Adipose tissue (tissue), 3 donors: Measurements from ENCODE around the gene CNN3. TPM values are rescaled to one million over a fixed set of nuclear protein-coding genes. Genes with fewer than 3 reads are reported as not detected.
"Not testable (repeated sequence)": the region's sequence is repeated elsewhere in the genome, so short reads cannot be mapped to it uniquely, and the experiment has no call there.

Experiments
- H3K27ac ChIP-seq: one replicate; pipeline ENCODE4 v1.5.1; 2013; ENCODE audit warnings: low read depth, low read length
- WGBS, 3 donors: extraction: QIAGEN DNeasy Blood & Tissue Kit; methylation state at CpG; one replicate each; pipeline ENCODE4 v1.1.7; 2013; 5-methylcytosine and 5-hydroxymethylcytosine counted together
- polyA plus RNA-seq, 3 donors: library from polyadenylated mRNA; stranded (reverse); fragments of 200-250 nt; gene quantifications; one replicate each; pipeline ENCODE4 v1.2.3, GENCODE V29; 2013
- donor health status: healthy with polysubstance abuse.
- donor health status: Bipolar disorder and iron deficiency.
- donor health status: healthy.

Gene CNN3
- polyA plus RNA-seq, 3 donors: 38.4 to 151 (median 131) TPM

DNA sequence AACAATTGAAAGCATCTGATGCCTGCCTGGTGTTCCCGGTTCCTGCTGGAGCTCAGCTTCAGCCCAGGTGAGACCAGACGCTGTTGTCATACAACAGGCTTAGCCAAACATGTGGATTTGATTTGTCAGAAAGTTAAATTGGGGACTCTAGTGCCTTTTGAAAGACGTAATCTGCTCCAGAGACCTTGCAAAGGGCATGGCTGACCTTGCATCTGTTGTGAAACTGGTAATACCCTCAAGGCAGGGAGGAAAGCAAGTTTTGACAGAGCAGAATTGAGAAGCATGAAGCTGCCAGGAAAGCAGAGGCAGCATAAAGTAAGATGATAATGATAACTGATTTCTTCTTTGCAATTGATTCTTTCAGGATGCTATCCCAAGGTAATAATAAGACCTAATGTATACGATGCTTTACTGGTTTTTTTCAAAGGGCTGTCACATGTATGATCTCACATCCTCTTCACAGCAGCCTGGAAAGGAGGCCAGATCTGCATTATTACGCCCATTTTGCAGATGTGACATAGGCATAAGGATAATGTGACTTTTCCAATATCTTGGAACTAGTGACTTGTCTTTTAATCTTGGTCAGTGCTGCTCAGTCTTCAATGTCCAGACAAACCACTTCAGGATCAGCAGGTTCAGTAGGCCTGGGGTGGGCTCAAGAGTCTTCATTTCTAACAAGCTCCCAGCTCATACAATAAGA lies 24.7 kb upstream of the CNN3 start:
- no peak overlapping the region for H3K27ac ChIP-seq
- 80 to 89% (median 82%) methylated on average over 5 of the region's 5 CpGs for WGBS, 3 donors

DNA sequence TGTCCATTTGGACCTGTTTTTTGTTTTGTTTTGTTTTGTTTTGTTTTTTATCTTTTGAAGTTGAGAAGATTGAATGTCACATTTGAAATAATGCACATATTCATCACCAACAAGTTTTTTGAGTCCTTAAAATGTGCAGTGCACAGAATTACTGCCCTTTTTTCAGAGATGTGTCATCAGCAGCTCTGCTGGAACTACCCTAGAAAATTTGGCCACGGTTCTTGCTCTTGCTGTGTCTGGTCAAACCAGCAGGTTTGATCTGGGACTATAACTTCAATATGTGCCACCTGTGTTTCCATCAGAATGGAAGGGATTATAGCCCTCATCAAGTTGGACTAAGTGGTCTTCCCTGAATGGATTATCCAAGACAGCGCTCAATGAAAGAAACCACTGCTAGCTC lies 24.1 kb upstream of the CNN3 start:
- no peak overlapping the region for H3K27ac ChIP-seq
- 70 to 89% (median 79%) methylated on average over 2 of the region's 2 CpGs for WGBS, 3 donors

DNA sequence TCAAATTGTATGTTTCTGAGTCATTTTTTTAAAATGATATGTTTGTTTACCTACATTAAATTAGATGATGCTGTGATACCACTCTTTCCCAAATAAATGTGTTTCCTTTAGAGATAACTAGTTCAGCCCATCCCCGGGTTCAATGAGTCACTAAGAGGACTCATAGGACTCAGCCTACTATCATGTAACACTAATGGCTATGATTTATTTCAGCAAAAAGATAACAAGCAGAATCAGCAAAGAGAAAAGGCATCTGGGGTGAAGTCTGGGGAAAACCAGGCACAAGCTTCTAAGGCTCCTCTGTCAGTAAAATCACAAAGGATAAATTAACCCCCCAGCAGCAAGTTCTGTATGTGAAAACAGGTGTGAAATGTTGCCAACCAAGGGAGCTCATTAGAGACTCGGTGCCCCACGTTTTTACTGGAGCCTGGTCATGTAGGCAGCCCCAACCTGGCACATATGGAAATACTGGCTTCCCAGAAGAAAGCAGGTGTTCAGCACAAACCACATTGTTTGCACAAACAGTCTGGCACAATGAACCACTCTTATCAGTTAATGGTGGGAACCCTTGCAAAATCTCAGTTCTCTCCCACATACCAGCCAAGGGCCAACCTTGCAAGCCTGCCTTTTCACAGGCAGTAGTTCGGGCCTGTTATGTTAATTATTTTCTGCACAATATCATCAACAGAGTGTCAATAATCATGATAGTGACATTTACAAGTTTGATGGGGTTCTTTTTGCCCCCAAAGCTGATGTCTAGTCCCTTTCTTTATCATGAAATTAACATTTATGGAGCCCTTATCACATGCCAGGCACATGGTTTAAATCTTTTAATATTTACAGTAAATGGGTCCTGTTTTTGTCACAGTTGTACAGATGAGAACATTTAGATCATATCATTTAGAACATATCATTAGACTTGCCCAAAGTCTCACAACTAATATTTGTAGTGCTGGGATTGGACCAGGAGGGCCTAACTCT lies 23.1 kb upstream of the CNN3 start:
- no peak overlapping the region for H3K27ac ChIP-seq
- WGBS, 3 donors: 20 to 76% (median 69%) methylated on average over 4 of the region's 4 CpGs

DNA sequence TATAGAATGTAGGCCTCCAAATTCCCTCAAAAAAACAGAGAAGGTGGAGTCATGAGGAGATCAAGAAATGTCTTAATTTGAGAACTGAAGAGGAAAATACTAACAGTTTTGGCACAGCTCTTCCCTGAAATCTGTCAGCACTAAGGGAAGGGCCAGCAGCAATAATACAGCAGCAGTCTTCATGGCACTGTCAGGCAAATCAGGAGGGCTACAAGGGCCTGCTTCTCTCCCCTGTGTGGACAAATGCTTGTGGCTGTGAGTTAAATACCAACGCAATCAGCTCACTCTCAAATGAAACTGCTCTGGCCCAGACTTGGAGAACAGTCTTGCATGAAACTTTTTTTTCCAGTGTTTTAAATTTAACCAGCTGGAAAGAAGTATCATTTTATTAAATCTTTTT lies 20.5 kb upstream of the CNN3 start:
- no peak overlapping the region for H3K27ac ChIP-seq
- 58 to 88% (median 70%) methylated on average over 1 of the region's 1 CpG for WGBS, 3 donors

DNA sequence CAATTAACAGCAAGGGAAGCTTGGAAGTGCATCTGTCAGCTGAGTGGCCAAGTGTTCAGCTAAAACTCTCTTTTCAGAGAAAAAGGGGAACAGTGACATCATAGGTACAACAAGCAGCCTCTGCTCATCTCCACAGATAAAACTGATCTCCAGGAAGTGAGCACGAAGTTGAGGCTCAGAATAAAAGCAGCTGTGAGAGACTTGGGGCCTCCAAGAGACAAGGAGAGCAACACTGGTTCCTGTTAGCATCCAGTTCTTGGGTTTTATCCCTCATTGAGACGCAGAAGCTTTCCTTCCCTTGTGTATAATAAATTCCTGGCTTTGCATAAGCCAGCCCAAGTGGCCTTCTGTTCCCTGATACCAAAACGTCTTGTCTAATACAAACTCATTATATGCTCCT lies 20.0 kb upstream of the CNN3 start:
- no peak overlapping the region for H3K27ac ChIP-seq
- WGBS, 3 donors: 44 to 53% (median 49%) methylated on average over 3 of the region's 3 CpGs

DNA sequence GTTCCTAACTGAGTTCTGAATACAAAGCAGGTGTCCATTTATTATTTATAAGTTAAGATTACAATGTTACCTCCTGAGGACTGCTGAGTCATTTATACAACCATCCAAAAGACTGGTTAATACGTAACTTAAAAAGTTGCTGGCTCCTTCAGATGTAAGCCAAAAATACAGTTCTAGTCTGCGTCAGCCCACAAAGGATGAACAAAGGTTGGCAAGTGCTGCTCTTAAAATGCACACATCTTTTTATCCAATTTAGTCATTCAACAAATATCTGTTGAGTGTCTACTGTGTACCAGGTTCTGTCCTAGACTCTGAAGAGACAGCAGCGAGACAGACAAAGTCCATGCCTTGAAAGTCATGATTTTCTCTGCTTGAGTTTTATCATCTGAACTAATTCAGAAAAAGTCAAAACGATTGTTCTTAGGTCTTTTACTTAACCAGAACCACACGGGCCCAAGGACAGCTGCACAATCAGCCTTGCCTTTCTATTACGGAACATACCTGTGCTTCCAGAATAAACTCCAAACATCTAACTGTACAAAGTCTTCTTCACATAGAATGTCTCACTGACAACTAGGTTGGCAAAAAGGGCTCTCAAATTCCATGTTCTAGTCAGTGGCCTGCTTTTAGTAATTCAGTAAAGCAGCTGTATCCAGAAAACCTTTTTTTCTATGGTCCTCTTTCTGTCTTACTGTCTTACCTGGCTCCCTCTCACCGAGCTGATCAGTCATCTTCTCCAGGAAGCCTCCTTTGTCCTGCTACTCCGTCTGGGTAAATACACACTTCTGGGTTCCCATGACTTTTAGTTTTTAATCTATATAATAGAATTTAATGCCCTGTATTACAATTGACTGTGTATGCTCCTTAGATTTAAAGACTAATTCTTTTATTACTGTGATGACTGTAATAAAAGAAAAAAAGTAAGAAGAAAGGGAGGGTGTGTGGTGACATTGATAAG lies 15.5 kb upstream of the CNN3 start:
- no peak overlapping the region for H3K27ac ChIP-seq
- 40 to 92% (median 80%) methylated on average over 8 of the region's 8 CpGs for WGBS, 3 donors

DNA sequence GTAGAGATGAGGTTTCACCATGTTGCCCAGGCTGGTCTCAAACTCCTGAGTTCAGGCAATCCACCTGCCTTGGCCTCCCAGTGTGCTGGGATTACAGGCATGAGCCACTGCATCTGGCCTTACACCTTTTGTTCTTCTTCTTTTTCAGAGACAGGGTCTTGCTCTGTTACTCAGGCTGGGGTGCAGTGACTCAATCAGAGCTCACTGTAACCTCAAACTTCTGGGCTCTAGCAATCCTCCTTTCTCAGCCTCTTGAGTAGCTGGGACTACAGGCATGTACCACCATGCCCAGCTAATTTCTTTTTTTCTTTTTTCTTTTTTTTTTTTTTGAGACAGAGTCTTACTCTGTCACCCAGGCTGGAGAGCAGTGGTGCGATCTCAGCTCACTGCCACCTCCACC lies 14.6 kb upstream of the CNN3 start:
- H3K27ac ChIP-seq: not testable (repeated sequence)
- 93 to 100% (median 96%) methylated on average over 1 of the region's 1 CpG for WGBS, 3 donors

DNA sequence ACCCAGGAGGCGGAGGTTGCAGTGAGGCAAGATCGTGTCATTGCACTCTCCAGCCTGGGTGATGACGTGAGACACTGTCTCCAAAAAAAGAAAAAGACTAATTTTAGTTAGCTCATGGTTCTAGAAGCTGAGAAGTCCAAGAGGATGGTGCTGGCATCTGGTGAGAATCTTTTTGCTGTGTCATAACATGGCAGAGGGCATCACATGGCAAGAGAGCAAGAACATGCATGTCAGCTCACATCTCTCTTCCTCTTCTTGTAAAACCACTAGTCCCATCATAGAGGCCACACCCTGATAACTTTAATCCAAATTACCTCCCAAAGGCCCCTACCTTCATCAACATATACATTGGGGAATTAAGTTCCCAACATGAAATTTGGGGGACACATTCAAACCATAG lies 13.8 kb upstream of the CNN3 start:
- WGBS, 3 donors: 92 to 100% (median 95%) methylated on average over 3 of the region's 3 CpGs
- no peak overlapping the region for H3K27ac ChIP-seq

DNA sequence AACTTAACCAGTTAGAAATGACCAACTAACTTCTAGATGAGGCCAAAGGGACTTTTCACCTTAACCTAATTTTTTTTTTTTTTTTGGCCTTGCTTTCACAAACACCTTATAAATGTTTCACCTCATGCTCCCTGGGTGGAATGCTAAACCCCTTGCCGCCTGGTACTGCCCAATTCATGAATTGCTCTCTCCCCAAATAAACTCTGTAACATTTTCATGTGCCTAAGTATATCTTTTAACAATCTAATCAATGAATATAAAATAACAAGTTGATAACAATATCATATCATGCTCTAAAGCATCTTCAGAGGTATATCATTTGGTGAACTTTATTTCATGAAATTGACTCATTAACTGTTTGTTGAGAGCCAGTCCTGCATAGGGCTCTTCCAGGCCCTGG lies 10.9 kb upstream of the CNN3 start:
- WGBS, 3 donors: 88 to 100% (median 93%) methylated on average over 1 of the region's 1 CpG
- H3K27ac ChIP-seq: no peak overlapping the region

DNA sequence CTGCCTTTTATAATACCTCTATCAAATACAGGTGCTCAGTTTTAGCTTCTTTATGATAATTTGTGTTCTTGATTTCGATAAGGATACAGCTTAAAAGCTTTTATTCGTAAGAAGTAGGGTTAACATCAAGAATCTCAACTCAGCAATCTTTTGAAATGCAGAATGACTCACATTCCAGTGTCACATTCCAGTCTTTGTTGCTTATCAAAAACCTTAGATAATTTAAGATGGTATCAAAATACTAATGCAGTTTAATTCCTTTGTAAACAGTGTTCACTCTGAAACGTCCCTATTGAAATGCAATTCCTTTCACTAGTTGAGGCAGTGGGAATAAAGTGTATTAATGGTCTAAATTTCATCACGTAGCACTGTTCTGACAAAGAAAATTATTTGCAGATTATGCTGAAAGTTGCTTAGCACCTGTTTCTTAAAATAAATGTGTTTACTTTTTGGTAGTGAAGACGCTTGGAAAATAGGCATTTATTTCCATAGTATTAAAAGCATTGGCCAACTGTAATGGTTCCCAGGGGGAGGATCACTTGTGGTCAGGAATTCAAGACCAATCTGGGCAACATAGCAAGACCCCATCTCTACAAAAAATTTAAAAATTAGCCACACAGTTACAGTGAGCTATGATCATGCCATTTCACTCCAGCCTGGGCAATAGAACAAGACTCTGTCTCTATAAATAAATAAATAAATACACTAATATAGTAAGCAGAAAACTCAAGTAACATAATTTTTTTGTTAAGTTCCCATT lies 10.1 kb upstream of the CNN3 start:
- 60 to 79% (median 71%) methylated on average over 5 of the region's 5 CpGs for WGBS, 3 donors
- H3K27ac ChIP-seq: no peak overlapping the region

DNA sequence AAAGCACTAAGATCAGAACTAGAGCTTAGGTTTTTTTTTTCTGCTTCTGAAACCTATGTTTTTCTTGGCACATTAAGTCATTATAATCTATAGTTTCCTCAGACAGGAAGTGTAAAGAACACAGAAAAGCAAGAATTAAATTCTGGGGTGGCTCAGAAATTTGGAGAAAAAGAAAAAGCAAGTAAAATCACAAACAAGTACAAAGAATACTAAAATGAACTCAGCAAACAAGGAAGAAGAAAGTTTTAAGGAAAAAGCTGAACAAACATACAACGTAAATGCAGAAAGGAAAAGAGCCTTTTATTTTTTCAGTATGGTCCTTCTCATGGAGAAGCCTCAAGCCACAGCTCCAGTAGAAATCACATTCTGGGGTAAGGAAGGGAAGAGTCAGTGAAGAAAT lies 8.6 kb upstream of the CNN3 start:
- H3K27ac ChIP-seq: no peak overlapping the region
- WGBS, 3 donors: 52 to 69% (median 59%) methylated on average over 1 of the region's 1 CpG

DNA sequence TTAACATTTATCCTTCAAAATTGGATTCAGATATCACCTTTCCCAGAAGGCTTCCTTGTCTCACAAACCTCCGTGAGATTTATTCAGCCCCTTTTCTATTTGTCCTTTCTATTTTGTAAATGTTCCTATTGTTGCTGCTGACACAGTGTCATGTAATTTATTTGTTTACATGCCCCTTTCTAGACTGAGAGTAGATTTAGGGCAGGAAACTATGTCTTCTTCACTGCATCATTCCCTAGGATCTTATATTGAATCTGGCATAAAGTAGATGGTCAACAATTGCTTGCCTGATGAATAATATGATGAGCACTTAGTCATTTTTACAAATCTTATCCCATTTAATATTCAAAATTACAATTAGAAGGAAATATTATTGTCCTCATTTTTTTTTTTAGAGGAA lies 8.1 kb upstream of the CNN3 start:
- no peak overlapping the region for H3K27ac ChIP-seq
- 86 to 97% (median 94%) methylated on average over 1 of the region's 1 CpG for WGBS, 3 donors

DNA sequence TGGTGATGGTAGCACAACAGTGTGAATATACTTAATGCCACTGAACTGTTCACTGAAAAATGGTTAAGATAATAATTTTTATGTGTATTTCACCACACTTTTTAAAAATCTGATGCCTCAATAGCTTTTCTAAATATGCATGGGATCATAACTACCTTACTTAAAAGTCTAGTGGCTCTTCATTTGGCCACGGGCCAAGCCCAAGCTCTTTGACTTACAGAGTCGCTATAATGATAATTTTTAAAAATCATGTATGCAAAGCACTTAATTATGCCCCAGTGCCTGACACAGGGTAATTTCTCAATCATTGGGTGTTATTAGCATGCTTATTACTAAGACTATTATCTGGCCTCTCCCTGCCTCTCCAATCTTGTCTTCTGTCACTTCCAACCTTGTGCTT lies 7.6 kb upstream of the CNN3 start:
- 75 to 85% (median 84%) methylated on average over 2 of the region's 2 CpGs for WGBS, 3 donors
- H3K27ac ChIP-seq: no peak overlapping the region

DNA sequence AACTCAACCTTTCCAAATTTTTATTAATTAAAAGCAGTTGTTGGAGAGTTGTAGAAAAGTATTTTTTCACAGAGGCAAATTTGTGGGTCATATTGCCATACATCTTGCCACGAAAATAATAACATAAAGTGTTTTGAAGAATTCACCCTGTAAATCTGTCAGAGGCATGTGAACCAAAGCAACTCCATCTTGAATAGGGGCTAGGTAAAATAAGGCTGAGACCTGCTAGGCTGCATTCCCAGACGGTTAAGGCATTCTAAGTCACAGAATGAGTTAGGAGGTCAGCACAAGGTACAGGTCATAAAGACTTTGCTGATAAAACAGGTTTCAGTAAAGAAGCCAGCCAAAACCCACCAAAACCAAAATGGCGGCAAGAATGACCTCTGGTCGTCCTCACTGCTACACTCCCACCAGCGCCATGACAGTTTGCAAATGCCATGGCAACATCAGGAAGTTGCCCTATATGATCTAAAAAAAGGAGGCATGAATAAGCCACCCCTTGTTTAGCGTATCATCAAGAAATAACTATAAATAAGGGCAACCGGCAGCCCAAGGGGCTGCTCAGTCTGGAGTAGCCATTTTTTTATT lies 4.4 kb upstream of the CNN3 start:
- WGBS, 3 donors: 95 to 98% (median 97%) methylated on average over 7 of the region's 7 CpGs
- no peak overlapping the region for H3K27ac ChIP-seq

DNA sequence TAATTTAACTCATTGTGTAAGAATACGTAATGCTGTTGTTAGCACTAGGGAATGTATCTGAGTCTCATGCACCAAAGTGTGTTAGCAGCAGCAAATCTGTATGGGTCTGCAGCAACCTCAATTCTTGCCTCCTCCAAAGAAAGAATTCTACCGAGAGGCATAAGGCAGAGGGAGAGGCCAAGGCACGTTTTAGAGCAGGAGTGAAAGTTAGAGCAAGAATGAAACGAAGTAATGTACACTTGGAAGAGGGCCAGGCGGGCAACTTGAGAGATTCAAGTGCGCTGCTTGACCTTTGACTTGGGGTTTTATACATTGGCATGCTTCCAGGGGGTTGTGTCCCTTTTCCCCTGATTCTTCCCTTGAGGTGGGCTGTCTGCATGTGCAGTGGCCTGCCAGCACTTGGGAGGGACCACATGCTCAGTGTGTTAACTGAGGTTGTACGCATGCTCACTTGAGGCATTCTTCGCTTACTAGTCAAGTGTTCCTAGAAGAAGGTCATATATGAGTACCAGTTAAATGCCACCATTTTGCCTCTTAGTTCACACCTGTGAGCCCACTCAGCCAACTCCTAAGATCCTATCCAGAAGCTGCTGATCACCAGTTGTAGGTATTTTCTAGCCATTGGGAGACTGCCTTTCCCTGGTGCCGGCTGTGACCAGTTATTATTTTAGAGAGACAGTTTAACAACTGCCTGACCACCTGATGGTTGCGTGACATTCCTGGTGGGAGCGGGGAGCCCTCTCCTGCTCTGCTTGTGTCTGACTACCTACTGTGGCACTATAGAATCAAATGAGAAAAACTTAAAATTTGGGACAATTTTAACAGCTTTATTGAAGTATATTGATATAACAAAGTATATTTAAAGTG lies 2.7 kb upstream of the CNN3 start:
- H3K27ac ChIP-seq: no peak overlapping the region
- WGBS, 3 donors: 76 to 84% (median 78%) methylated on average over 11 of the region's 11 CpGs

DNA sequence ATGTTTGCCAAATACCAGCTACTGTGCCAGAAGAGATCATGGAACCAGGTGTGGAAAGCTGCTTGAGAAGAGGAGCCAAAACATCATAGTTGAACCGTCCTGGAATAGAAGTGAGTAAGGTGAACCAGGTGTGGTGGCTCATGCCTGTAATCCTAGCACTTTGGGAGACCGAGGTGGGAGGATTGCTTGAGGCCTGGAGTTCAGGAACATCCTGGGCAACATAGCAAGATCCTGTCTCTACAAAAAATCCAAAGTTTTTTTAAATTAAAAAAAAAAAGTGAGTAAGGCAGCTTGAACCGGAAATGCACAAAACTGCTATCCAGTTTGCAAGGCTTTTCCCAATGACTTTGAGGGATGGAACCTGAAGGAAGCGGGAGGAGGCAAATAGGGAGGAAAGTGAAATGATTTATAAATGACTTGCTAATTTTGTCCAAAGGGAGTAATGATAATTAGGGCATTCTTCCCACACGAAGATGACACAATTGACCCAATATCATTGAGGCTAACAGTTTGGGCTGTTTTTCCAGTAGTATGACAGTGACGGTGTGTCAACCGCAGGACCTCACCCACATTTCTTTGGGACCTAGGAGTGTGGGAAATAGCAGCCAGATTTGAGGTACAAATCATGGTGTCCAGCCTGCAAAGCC lies 1.5 kb upstream of the CNN3 start:
- 70 to 78% (median 70%) methylated on average over 7 of the region's 7 CpGs for WGBS, 3 donors
- H3K27ac ChIP-seq: no peak overlapping the region
